Fibroblast of lung (primary cell): ENCODE measurements around the gene PVR.

Source experiments
- EZH2 ChIP-seq: IDR thresholded peaks from 2 replicates; pipeline ENCODE4 v1.5.1; 2012; ENCODE audit warnings: low read length, control low read depth, mild to moderate bottlenecking; ENCODE audit errors: missing control alignments
- TF ChIP-seq, protein P1 (sequence below), 2 donors: IDR thresholded peaks in 1 of 2; conservative IDR thresholded peaks in 1 of 2; 1 replicate in 1 of 2; 2 replicates in 1 of 2; pipeline ENCODE4 v1.5.1; 2011 to 2012; ENCODE audit warnings: low read length in 2 of 2, control low read depth in 1 of 2, inconsistent platforms in 1 of 2, low read depth in 1 of 2, mild to moderate bottlenecking in 1 of 2

DNA sequence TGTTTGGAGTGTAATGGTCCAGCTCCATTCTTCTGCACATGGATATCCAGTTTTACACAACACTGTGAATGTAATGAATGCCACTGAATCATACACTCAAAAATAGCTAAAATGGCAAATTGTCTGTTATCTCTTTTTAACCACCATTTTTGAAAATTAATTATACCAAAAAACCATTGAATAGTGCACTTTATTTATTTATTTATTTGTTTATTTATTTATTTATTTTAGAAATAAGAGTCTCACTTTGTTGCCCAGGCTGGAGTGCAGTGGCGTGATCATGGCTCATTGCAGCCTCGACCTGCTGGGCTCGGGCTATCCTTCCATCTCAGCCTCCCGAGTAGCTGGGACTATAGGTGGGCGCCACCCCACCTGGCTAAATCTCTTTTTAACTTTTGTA is 20.3 kb downstream of the PVR start:
- TF ChIP-seq, protein P1, sequence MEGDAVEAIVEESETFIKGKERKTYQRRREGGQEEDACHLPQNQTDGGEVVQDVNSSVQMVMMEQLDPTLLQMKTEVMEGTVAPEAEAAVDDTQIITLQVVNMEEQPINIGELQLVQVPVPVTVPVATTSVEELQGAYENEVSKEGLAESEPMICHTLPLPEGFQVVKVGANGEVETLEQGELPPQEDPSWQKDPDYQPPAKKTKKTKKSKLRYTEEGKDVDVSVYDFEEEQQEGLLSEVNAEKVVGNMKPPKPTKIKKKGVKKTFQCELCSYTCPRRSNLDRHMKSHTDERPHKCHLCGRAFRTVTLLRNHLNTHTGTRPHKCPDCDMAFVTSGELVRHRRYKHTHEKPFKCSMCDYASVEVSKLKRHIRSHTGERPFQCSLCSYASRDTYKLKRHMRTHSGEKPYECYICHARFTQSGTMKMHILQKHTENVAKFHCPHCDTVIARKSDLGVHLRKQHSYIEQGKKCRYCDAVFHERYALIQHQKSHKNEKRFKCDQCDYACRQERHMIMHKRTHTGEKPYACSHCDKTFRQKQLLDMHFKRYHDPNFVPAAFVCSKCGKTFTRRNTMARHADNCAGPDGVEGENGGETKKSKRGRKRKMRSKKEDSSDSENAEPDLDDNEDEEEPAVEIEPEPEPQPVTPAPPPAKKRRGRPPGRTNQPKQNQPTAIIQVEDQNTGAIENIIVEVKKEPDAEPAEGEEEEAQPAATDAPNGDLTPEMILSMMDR (conservative IDR thresholded peaks at IDR 0.05 in 1 of 2, IDR thresholded peaks at IDR 0.05 in 1 of 2; ENCODE audit: low read depth in 1 of 2, low read length in 2 of 2) = no peak
- no peak for TF ChIP-seq EZH2
